Parathyroid adenoma (tissue), 2 donors: Measurements from ENCODE around the gene SPAG16.

Source experiments
- H2AFZ ChIP-seq: fragments of 300-600 bp; sonication (generic); one replicate; pipeline ENCODE4 v1.7.0; 2017; ENCODE audit warnings: antibody characterized with exemption, mild to moderate bottlenecking
- H3K27ac ChIP-seq: fragments of 300-600 bp; sonication (generic); one replicate; pipeline ENCODE4 v1.7.0; 2017
- H3K27me3 ChIP-seq: fragments of 300-600 bp; sonication (generic); one replicate; pipeline ENCODE4 v1.7.0; 2017; ENCODE audit warnings: low read length; ENCODE audit not compliant: control insufficient read depth, insufficient read depth
- H3K36me3 ChIP-seq: fragments of 300-600 bp; sonication (generic); one replicate; pipeline ENCODE4 v1.7.0; 2017; ENCODE audit warnings: low read length; ENCODE audit not compliant: control insufficient read depth, insufficient read depth
- H3K4me1 ChIP-seq: fragments of 300-600 bp; sonication (generic); one replicate; pipeline ENCODE4 v1.7.0; 2017; ENCODE audit warnings: control low read depth
- H3K4me2 ChIP-seq: fragments of 300-600 bp; sonication (generic); one replicate; pipeline ENCODE4 v1.7.0; 2017; ENCODE audit warnings: low read length
- H3K4me3 ChIP-seq: fragments of 300-600 bp; sonication (generic); one replicate; pipeline ENCODE4 v1.7.0; 2017; ENCODE audit warnings: low read depth, low read length
- H3K79me2 ChIP-seq: fragments of 300-600 bp; sonication (generic); one replicate; pipeline ENCODE4 v1.7.0; 2017; ENCODE audit warnings: control low read depth
- H3K9ac ChIP-seq: fragments of 300-600 bp; sonication (generic); one replicate; pipeline ENCODE4 v1.7.0; 2017; ENCODE audit warnings: mild to moderate bottlenecking
- H3K9me3 ChIP-seq: fragments of 300-600 bp; sonication (generic); one replicate; pipeline ENCODE4 v1.7.0; 2017; ENCODE audit warnings: low read length; ENCODE audit not compliant: control insufficient read depth
- CTCF ChIP-seq: fragments of 300-600 bp; sonication (generic); IDR thresholded peaks from one replicate; pipeline ENCODE4 v1.7.0; 2017; ENCODE audit warnings: antibody characterized with exemption, mild to moderate bottlenecking
- donor health status: primary hyperparathyroidism.

SPAG16 gene

DNA sequence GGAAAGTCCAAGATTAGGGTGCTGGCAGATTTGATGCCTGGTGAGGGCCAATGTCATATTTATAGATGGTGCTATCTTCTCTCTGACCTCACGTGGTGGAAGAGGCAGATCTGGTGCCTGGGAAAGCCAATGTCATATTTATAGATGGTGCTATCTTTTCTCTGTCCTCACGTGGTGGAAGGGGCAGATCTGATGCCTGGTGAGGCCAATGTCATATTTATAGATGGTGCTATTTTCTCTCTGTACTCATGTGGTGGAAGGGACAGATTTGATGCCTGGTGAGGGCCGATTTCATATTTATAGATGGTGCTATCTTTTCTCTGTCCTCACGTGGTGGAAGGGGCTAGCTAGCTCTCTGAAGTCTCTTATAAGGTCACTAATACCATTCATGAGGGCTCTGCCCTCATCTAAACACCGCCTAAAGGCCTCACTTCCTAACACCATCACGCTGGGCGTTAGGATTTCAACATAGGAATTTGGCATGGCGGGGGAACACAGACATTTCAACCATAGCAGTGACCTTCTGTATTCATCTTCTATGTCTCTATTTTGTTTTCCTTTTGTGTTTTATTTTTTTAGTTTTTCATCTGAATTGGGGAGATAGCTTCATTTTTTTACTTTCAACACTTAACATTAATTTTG, 278.4 kb downstream of the SPAG16 start:
- Histone ChIP-seq H3K4me3 (no peak overlapping the region), H3K27me3 (no peaks in the 10 kb centered on the region), H3K79me2 (no peaks in the 10 kb centered on the region), H3K27ac (no peak overlapping the region), H3K4me1 (no peaks in the 10 kb centered on the region), H3K4me2 (no peak overlapping the region), H3K9me3 (no peaks in the 10 kb centered on the region), H3K9ac (no peak overlapping the region), H2AFZ (no peak overlapping the region), H3K36me3 (no peaks in the 10 kb centered on the region)
- no peak for TF ChIP-seq CTCF

DNA sequence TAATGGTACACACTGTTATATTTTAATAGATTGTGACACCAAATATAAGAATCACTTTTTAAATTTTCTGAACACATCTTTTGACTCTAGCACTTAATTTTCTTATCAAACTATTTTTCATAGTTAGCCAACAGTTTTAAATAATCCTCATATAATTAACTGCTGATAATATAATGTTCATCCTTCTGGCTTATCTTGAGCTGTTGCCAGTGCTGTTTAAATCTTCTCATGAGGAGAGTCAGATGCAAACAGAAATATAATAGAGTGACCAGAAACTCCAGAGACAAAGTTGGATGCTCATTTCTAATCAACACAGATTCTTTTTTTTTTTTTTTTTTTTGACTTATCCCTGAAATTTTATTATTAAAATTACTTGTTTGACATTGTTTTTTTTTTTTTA, 282.6 kb downstream of the SPAG16 start:
- Histone ChIP-seq H3K79me2 (no peaks in the 10 kb centered on the region), H3K9me3 (no peaks in the 10 kb centered on the region), H3K27me3 (no peaks in the 10 kb centered on the region), H3K4me2 (no peak overlapping the region), H3K9ac (no peak overlapping the region), H3K27ac (no peak overlapping the region), H3K4me1 (no peaks in the 10 kb centered on the region), H2AFZ (no peak overlapping the region), H3K36me3 (no peaks in the 10 kb centered on the region), H3K4me3 (no peak overlapping the region)
- no peak for TF ChIP-seq CTCF

DNA sequence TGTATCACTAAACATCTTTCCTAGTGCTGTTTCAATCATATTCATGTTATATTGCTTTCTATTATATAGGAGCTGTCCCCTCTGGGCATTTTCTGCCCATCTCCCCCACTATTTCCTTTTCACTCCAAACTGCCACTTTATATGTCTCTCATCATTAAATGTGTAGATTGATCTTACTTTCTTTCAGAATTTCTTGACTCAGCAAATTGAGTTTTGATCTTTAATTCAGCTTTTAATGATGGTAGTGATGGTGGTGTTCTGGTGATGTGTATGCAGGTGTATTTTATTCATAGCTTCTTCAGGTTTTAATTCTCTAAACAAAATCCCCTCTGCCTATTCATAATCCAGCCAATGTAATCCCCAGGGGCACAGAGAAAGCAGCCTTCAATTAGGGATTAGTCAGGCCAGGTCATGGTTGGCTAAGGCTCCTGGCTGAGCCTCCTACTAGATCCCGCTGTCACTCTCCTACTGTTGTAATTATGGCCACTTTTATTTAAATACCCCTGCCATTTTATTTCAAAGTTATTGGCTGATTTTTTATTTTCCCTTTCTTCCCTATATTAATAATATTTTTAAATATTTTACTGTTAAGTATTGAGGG, 325.4 kb downstream of the SPAG16 start:
- no peak overlapping the region for H3K27ac ChIP-seq
- H3K4me2 ChIP-seq: no peak overlapping the region
- H2AFZ ChIP-seq: no peak overlapping the region
- H3K79me2 ChIP-seq: no peaks in the 10 kb centered on the region
- no peaks in the 10 kb centered on the region for H3K27me3 ChIP-seq
- H3K4me3 ChIP-seq: no peak overlapping the region
- H3K9ac ChIP-seq: no peak overlapping the region
- TF ChIP-seq CTCF: no peak
- H3K4me1 ChIP-seq: no peaks in the 10 kb centered on the region
- no peaks in the 10 kb centered on the region for H3K36me3 ChIP-seq
- no peaks in the 10 kb centered on the region for H3K9me3 ChIP-seq

DNA sequence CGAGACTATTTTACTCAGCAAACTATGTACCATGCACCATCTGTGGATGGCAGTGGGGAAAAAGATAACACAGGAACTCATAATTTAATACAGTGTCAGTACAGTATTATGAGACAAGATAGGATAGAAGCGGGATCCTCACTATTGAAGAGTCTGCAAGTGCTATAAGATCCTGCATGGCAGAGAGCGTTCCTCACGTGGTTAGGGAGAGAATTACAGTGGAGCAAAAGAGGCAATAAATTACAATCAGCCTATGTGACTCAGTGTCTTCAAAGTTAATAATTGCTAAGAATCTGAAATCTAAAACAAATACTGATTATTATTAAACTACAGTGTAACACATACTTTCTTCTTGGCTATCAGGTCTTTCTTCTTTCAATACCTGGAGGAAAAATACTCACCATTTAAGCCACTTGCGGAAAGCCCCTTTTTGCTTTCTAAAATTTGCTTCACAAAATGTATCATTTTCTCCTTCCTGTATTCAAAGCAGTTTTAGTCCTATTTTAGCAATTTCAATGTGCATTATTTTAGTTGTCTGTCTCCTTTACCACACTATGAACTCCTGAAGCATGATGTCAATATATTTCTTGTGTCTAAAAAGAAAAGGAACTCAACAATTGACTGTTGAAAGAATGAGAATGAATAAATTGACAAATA, 342.9 kb downstream of the SPAG16 start:
- no peak for TF ChIP-seq CTCF
- no peaks in the 10 kb centered on the region for H3K27me3 ChIP-seq
- no peak overlapping the region for H3K27ac ChIP-seq
- no peak overlapping the region for H2AFZ ChIP-seq
- H3K4me2 ChIP-seq: no peak overlapping the region
- H3K4me1 ChIP-seq: no peaks in the 10 kb centered on the region
- no peak overlapping the region for H3K9ac ChIP-seq
- no peaks in the 10 kb centered on the region for H3K9me3 ChIP-seq
- no peaks in the 10 kb centered on the region for H3K79me2 ChIP-seq
- H3K4me3 ChIP-seq: no peak overlapping the region
- H3K36me3 ChIP-seq: no peaks in the 10 kb centered on the region
